Nephron progenitor cell (in vitro differentiated cells): ENCODE data around the gene EMILIN3.

Experiments
- DNase-seq: peaks from one replicate; pipeline ENCODE4 v3.0.0; 2021
- H3K27ac Mint-ChIP-seq: 2 replicates; pipeline ENCODE4 v1.8.0; 2021; ENCODE audit warnings: mild to moderate bottlenecking, moderate library complexity, mixed read lengths
- H3K27me3 Mint-ChIP-seq: 2 replicates; pipeline ENCODE4 v1.8.0; 2021; ENCODE audit warnings: mild to moderate bottlenecking, low read depth, mixed read lengths; ENCODE audit not compliant: poor library complexity
- H3K36me3 Mint-ChIP-seq: 2 replicates; pipeline ENCODE4 v1.8.0; 2021; ENCODE audit warnings: low read depth, mixed read lengths
- H3K4me1 Mint-ChIP-seq: 2 replicates; pipeline ENCODE4 v1.8.0; 2021; ENCODE audit warnings: mixed read lengths
- H3K4me3 Mint-ChIP-seq: 2 replicates; pipeline ENCODE4 v1.8.0; 2021; ENCODE audit warnings: mild to moderate bottlenecking, moderate library complexity, mixed read lengths
- H3K9me3 Mint-ChIP-seq: 2 replicates; pipeline ENCODE4 v1.8.0; 2021; ENCODE audit warnings: mild to moderate bottlenecking, moderate library complexity, mixed read lengths
- TF ChIP-seq, protein P1 (sequence below): fragments of 200-600 bp; sonication (generic); IDR thresholded peaks from 2 replicates; pipeline ENCODE4 v1.5.0; 2021; ENCODE audit warnings: antibody characterized with exemption

Gene EMILIN3

DNA sequence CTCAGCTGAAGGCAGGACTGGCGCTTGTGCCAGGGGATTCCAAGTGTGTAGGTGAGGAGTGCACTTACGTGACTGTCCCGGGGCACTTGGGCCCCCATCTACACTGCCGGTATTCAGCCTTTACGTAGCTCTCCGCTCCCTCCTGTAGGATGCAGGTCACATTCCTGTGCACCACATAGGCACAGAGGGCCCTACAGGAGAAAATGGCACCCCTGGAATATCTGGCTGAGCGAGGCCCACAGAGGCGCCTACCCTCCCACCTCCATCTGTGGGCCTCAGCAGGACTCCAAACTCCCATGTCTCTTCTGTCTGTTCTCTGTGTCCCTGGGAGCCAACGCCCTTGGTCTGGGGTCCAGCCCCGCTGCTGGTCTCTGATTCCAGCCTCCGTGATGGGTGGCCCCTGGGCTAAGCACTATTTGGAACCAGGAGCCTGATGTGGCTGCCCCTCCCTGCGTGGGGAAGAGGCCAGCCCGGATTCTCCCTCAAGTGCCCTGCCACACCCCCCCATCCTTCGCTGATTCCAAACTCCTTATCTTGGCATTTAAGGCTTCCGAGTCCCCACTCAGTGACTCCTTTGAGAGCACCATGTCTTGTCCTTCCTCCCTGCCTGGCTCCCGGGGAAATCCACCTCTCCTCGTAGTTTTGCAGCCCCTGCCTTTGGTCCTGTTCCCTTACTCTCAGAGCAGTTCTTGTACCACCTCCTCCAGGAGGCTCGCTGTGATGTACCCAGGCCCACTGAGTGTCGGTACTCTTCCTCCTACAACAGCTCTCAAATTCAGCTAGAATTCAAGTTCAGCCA is 1.5 kb downstream of the EMILIN3 start:
- DNase-seq: no peak
- no peaks in the 10 kb centered on the region for H3K9me3 Mint-ChIP-seq
- TF ChIP-seq, protein P1, sequence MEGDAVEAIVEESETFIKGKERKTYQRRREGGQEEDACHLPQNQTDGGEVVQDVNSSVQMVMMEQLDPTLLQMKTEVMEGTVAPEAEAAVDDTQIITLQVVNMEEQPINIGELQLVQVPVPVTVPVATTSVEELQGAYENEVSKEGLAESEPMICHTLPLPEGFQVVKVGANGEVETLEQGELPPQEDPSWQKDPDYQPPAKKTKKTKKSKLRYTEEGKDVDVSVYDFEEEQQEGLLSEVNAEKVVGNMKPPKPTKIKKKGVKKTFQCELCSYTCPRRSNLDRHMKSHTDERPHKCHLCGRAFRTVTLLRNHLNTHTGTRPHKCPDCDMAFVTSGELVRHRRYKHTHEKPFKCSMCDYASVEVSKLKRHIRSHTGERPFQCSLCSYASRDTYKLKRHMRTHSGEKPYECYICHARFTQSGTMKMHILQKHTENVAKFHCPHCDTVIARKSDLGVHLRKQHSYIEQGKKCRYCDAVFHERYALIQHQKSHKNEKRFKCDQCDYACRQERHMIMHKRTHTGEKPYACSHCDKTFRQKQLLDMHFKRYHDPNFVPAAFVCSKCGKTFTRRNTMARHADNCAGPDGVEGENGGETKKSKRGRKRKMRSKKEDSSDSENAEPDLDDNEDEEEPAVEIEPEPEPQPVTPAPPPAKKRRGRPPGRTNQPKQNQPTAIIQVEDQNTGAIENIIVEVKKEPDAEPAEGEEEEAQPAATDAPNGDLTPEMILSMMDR: no peak
- peaks cover 60% of the 10 kb centered on the region for H3K27me3 Mint-ChIP-seq
- H3K27ac Mint-ChIP-seq: peak overlapping the region; percentile 17
- peaks cover 20% of the 10 kb centered on the region for H3K4me1 Mint-ChIP-seq
- peak overlapping the region; percentile 73 for H3K4me3 Mint-ChIP-seq
- H3K36me3 Mint-ChIP-seq: no peaks in the 10 kb centered on the region

GRCh38 chr20:41364236-41364855 is 2.3 kb downstream of the EMILIN3 start:
- Mint-ChIP-seq H3K27ac (no peak overlapping the region), H3K27me3 (peaks cover 52% of the 10 kb centered on the region), H3K9me3 (no peaks in the 10 kb centered on the region), H3K36me3 (no peaks in the 10 kb centered on the region), H3K4me3 (no peak overlapping the region), H3K4me1 (peaks cover 20% of the 10 kb centered on the region)
- no peak for DNase-seq
- TF ChIP-seq, protein P1: no peak

DNA sequence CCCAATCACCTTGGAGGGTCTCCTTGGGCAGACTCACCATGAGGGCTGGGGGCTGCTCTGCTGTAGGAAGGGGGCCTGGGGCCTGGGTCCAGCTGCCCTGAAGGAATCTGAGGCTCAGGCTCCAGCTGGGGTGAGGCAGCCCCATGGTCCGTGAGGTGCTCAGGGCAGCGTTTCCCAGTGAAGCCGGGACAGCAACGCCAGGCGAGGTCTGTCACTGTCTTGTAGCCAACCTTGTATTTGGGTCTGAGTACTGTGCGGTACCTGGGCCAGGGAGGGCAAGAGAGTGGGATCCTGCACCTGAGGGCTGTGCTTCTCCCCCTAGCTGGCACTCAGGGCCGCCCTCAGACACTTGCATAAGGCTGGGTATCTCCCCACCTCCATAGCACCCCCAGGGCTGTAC is 3.0 kb downstream of the EMILIN3 start:
- peaks cover 20% of the 10 kb centered on the region for H3K4me1 Mint-ChIP-seq
- no peak for DNase-seq
- no peak overlapping the region for H3K27ac Mint-ChIP-seq
- H3K27me3 Mint-ChIP-seq: peaks cover 46% of the 10 kb centered on the region
- no peak overlapping the region for H3K4me3 Mint-ChIP-seq
- H3K36me3 Mint-ChIP-seq: no peaks in the 10 kb centered on the region
- no peaks in the 10 kb centered on the region for H3K9me3 Mint-ChIP-seq
- TF ChIP-seq, protein P1: no peak

DNA sequence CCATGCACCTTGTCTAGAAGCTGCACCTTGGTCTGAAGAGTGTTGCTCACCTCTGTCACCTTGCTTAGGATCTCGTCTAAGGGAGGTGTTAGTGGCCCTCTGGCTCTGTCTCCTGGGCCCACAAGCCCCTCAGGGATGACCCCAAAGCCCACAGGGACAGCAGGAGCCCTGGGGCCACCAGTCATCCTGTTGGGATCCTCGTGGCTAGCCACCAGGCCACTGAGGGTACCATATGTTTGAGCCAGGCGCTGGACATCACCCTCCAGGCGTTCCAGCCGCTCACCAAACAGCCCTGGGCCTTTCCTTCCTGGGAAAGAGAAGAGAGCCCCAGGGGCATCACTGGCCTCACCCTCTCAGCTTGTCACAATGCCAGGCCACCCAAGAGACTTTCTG is 3.9 kb downstream of the EMILIN3 start:
- TF ChIP-seq, protein P1: no peak
- H3K4me3 Mint-ChIP-seq: no peak overlapping the region
- peaks cover 37% of the 10 kb centered on the region for H3K27me3 Mint-ChIP-seq
- no peak overlapping the region for H3K27ac Mint-ChIP-seq
- no peak for DNase-seq
- peaks cover 13% of the 10 kb centered on the region for H3K4me1 Mint-ChIP-seq
- no peaks in the 10 kb centered on the region for H3K36me3 Mint-ChIP-seq
- H3K9me3 Mint-ChIP-seq: no peaks in the 10 kb centered on the region

DNA sequence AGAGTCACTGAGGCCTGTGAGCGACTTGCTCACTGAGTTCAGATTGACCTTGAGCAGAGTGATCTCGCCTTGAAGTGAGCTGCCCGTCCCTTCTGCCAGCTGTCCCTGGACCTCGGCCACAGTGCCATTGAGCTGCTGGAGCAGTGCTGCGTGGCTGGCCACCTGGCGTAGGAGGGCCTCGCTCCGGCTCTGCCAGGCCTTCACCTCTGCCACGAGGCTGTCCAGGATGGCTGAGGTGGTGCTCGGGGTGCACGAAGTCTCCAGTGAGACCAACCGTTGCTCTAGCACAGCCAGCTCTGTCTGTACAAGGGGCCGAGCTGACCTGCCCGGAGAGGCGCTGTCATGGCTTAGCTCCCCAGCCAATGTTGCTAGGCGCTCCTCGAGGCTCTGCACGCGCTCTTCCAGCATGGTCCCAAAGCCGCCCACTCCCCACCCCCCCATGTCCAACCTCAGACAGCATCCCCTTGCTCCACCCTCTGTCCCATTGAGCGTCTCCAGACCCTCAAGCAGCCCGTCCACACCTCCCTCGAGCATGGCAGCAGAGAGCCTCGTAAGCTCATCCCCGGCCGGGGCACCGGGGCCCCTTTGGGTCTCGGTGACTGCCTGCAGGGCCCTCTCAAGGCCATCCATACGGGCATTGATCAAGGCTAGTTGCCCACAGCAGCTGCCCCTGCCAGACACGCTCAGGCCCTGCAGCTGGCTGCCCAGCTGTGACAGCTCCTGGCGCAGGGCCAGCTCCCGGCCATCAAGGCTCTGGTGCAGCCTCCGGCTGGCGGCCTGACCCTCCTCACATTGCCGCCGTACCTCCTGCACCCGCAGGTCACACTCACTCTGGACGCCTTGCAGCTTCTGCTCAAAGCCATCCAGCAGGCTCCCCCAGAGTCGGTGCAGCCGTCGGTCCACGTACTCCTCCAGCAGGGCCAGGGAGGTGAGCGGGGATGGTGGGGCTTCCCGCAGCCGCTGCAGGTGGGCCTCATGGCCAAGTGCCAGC is 4.6 kb downstream of the EMILIN3 start:
- DNase-seq: no peak

More for the DNA sequence above, 4.6 kb downstream of the EMILIN3 start:
- Mint-ChIP-seq H3K27me3 (peaks cover 30% of the 10 kb centered on the region), H3K4me3 (no peak overlapping the region), H3K9me3 (no peaks in the 10 kb centered on the region), H3K27ac (no peak overlapping the region), H3K4me1 (peaks cover 7% of the 10 kb centered on the region), H3K36me3 (no peaks in the 10 kb centered on the region)
- TF ChIP-seq, protein P1: no peak
